ENCODE results near the gene TM6SF1.

Gene TM6SF1

GRCh38 chr15:83170474-83171165 is 63.2 kb downstream of the TM6SF1 start:
- in situ Hi-C loops (cut with HindIII; ENCODE audit: low sequenced_read_pairs), result no loop called here

DNA sequence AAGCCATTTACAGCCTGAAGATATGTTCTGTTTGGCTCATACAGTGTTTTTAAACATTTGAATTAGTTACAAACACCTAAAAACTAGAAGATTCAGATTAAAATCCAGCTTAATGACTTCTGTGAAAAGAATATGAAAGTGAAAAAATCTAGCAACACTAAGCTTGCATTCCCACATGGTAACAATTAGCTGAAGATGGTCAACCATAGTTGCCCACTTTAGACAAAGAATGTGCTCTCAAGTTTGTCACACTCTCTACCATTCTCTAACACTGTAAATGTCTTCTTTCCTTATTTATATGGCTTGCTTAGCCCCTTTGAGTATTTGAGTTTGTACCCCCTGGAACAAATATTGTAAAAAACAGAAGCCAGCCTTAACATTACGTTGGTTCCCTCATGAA is 67.4 kb downstream of the TM6SF1 start:
- in situ Hi-C loops (cut with HindIII; ENCODE audit: low sequenced_read_pairs), result no loop called here

- in situ Hi-C loops (cut with HindIII; ENCODE audit: low sequenced_read_pairs), result no loop called here
These were observed 70.9 kb downstream of the TM6SF1 start for GRCh38 chr15:83178390-83178789.

- in situ Hi-C loops (cut with HindIII; ENCODE audit: low sequenced_read_pairs), result no loop called here
These were observed 71.5 kb downstream of the TM6SF1 start for GRCh38 chr15:83178869-83179325.

GRCh38 chr15:83185561-83185960 is 78.1 kb downstream of the TM6SF1 start:
- in situ Hi-C loops (cut with HindIII; ENCODE audit: low sequenced_read_pairs), result no loop called here
